ENCODE results near the gene ACSS1.

The ACSS1 gene

GRCh38 chr20:25081730-25082497, 24.0 kb upstream of the ACSS1 start, which contains the start of gene VSX1:
TSS of gene VSX1 (minus strand) at chr20:25082141. CDS start at chr20:25082096, 45 bp downstream.
- Histone ChIP-seq H3K9ac (ENCODE audit: low read depth, low read length, poor library complexity, severe bottlenecking) (no peak within 1 kb of the TSS), H2AFZ (ENCODE audit: low read length) (no peak within 1 kb of the TSS), H3K4me2 (ENCODE audit: low read depth, low read length, poor library complexity, severe bottlenecking) (no peak within 1 kb of the TSS), H3K9me2 (replicated peaks; ENCODE audit: low read depth, low read length) (no peaks in the 10 kb centered on the region), H3K9me3 (ENCODE audit: insufficient read depth, low read depth, low read length) (no peaks in the 10 kb centered on the region), H3K79me2 (ENCODE audit: insufficient read depth, low read length) (no peaks in the 10 kb centered on the region), H3K4me3 (ENCODE audit: low read length, poor library complexity, severe bottlenecking) (no peak within 1 kb of the TSS), H3F3A (ENCODE audit: low read depth) (no peaks in the 10 kb centered on the region), H3K36me3 (ENCODE audit: insufficient read depth, low read length) (no peaks in the 10 kb centered on the region), H3K4me1 (ENCODE audit: insufficient read depth, low read length, poor library complexity, severe bottlenecking) (peaks cover 13% of the 10 kb centered on the region), H4K20me1 (ENCODE audit: insufficient read depth, low read length, poor library complexity, severe bottlenecking) (no peaks in the 10 kb centered on the region), H3K27me3 (ENCODE audit: insufficient read depth, low read length, poor library complexity, severe bottlenecking) (no peaks in the 10 kb centered on the region)
- no peak for TF ChIP-seq EZH2phosphoT487 (IDR thresholded peaks at IDR 0.05; ENCODE audit: borderline replicate concordance)
- no peak for TF ChIP-seq CTCF (conservative IDR thresholded peaks at IDR 0.05; ENCODE audit: low read length)

- no peaks in the 10 kb centered on the region for H3K9me2 ChIP-seq (replicated peaks; ENCODE audit: low read depth, low read length)
- no peak overlapping the region for H3K4me2 ChIP-seq (ENCODE audit: low read depth, low read length, poor library complexity, severe bottlenecking)
- H3K9ac ChIP-seq (ENCODE audit: low read depth, low read length, poor library complexity, severe bottlenecking): no peak overlapping the region
- TF ChIP-seq EZH2phosphoT487 (IDR thresholded peaks at IDR 0.05; ENCODE audit: borderline replicate concordance) (no peak), CTCF (conservative IDR thresholded peaks at IDR 0.05; ENCODE audit: low read length) (no peak)
- no peaks in the 10 kb centered on the region for H4K20me1 ChIP-seq (ENCODE audit: insufficient read depth, low read length, poor library complexity, severe bottlenecking)
- H3K36me3 ChIP-seq (ENCODE audit: insufficient read depth, low read length): no peaks in the 10 kb centered on the region
- H3K9me3 ChIP-seq (ENCODE audit: insufficient read depth, low read depth, low read length): no peaks in the 10 kb centered on the region
- H3K79me2 ChIP-seq (ENCODE audit: insufficient read depth, low read length): no peaks in the 10 kb centered on the region
- no peak overlapping the region for H2AFZ ChIP-seq (ENCODE audit: low read length)
- no peaks in the 10 kb centered on the region for H3K27me3 ChIP-seq (ENCODE audit: insufficient read depth, low read length, poor library complexity, severe bottlenecking)
- peaks cover 7% of the 10 kb centered on the region for H3K4me1 ChIP-seq (ENCODE audit: insufficient read depth, low read length, poor library complexity, severe bottlenecking)
- no peak overlapping the region for H3K4me3 ChIP-seq (ENCODE audit: low read length, poor library complexity, severe bottlenecking)
- no peaks in the 10 kb centered on the region for H3F3A ChIP-seq (ENCODE audit: low read depth)
Observed at GRCh38 chr20:25081065-25081729, 23.3 kb upstream of the ACSS1 start.

GRCh38 chr20:25079171-25079570, 21.2 kb upstream of the ACSS1 start:
- Histone ChIP-seq H3F3A (ENCODE audit: low read depth) (no peaks in the 10 kb centered on the region), H3K36me3 (ENCODE audit: insufficient read depth, low read length) (no peaks in the 10 kb centered on the region), H3K79me2 (ENCODE audit: insufficient read depth, low read length) (no peaks in the 10 kb centered on the region), H3K4me1 (ENCODE audit: insufficient read depth, low read length, poor library complexity, severe bottlenecking) (peaks cover 3% of the 10 kb centered on the region), H3K27me3 (ENCODE audit: insufficient read depth, low read length, poor library complexity, severe bottlenecking) (no peaks in the 10 kb centered on the region), H3K4me2 (ENCODE audit: low read depth, low read length, poor library complexity, severe bottlenecking) (no peak overlapping the region), H4K20me1 (ENCODE audit: insufficient read depth, low read length, poor library complexity, severe bottlenecking) (no peaks in the 10 kb centered on the region), H3K9ac (ENCODE audit: low read depth, low read length, poor library complexity, severe bottlenecking) (no peak overlapping the region), H3K4me3 (ENCODE audit: low read length, poor library complexity, severe bottlenecking) (no peak overlapping the region), H2AFZ (ENCODE audit: low read length) (no peak overlapping the region), H3K9me2 (replicated peaks; ENCODE audit: low read depth, low read length) (no peaks in the 10 kb centered on the region), H3K9me3 (ENCODE audit: insufficient read depth, low read depth, low read length) (no peaks in the 10 kb centered on the region)
- TF ChIP-seq CTCF (conservative IDR thresholded peaks at IDR 0.05; ENCODE audit: low read length) (no peak), EZH2phosphoT487 (IDR thresholded peaks at IDR 0.05; ENCODE audit: borderline replicate concordance) (no peak)

Measured in Loucy (cell line).